IgD-negative memory B cell (primary cell): ENCODE results near the gene OR1C1. TPM values are rescaled to one million over a fixed set of nuclear protein-coding genes. Genes with fewer than 3 reads are reported as not detected.
A peak's percentile ranks its signal among the peaks of the same experiment; 100 is the strongest.
"Not testable (repeated sequence)": the region's sequence is repeated elsewhere in the genome, so short reads cannot be mapped to it uniquely, and the experiment has no call there.

Source experiments
- H3K27ac Mint-ChIP-seq, 3 donors: one replicate each; pipeline ENCODE4 v1.8.0; 2020 to 2022; ENCODE audit warnings: mild to moderate bottlenecking in 3 of 3, mixed read lengths in 3 of 3, moderate library complexity in 1 of 3
- H3K27me3 Mint-ChIP-seq: one replicate; pipeline ENCODE4 v1.8.0; 2021; ENCODE audit warnings: mixed read lengths
- H3K36me3 Mint-ChIP-seq: one replicate; pipeline ENCODE4 v1.8.0; 2020; ENCODE audit warnings: mild to moderate bottlenecking, mixed read lengths
- H3K4me1 Mint-ChIP-seq, 3 donors: one replicate each; pipeline ENCODE4 v1.8.0; 2020 to 2022; ENCODE audit warnings: mixed read lengths in 3 of 3, mild to moderate bottlenecking in 1 of 3
- H3K4me3 Mint-ChIP-seq, 4 donors: one replicate each; pipeline ENCODE4 v1.8.0; 2020 to 2022; ENCODE audit warnings: mild to moderate bottlenecking in 4 of 4, mixed read lengths in 4 of 4, moderate library complexity in 3 of 4
- H3K9me3 Mint-ChIP-seq, 3 donors: one replicate each; pipeline ENCODE4 v1.8.0; 2020 to 2021; ENCODE audit warnings: mixed read lengths in 3 of 3, mild to moderate bottlenecking in 1 of 3
- polyA plus RNA-seq: library from polyadenylated mRNA; unstranded; fragments of 300-500 nt; fragmentation: Illumina TruSeq; gene quantifications from one replicate; pipeline ENCODE4 v1.2.3, GENCODE V29; 2021

Gene OR1C1
- not detected for polyA plus RNA-seq

GRCh38 chr1:247760456-247760855 lies at the start of gene OR1C1:
Gene OR1C1 (minus strand): TSS chr1:247760556. CDS start chr1:247758406, 2,150 bp downstream.
- Mint-ChIP-seq H3K4me1 (no peaks in the 10 kb centered on the region), H3K27ac (no peak within 1 kb of the TSS), H3K36me3 (no peaks in the 10 kb centered on the region), H3K9me3 (peaks cover 0 to 6% (median 4%) of the 10 kb centered on the region in 3 donors), H3K27me3 (no peaks in the 10 kb centered on the region), H3K4me3 (no peak within 1 kb of the TSS)

- Mint-ChIP-seq H3K27ac (no peak overlapping the region), H3K4me3 (no peak overlapping the region), H3K36me3 (no peaks in the 10 kb centered on the region), H3K9me3 (peaks cover 0 to 2% (median 2%) of the 10 kb centered on the region in 3 donors), H3K4me1 (no peaks in the 10 kb centered on the region), H3K27me3 (no peaks in the 10 kb centered on the region)
Observed at GRCh38 chr1:247797518-247797917, 37.2 kb upstream of the OR1C1 start.

GRCh38 chr1:247769603-247770002 lies 9.2 kb upstream of the OR1C1 start:
- Mint-ChIP-seq H3K9me3 (peaks cover 0 to 4% (median 0%) of the 10 kb centered on the region in 3 donors), H3K27me3 (no peaks in the 10 kb centered on the region), H3K4me1 (no peaks in the 10 kb centered on the region), H3K27ac (no peak overlapping the region), H3K4me3 (no peak overlapping the region), H3K36me3 (peaks cover 1% of the 10 kb centered on the region)

- not testable (repeated sequence) for H3K36me3 Mint-ChIP-seq, H3K27ac Mint-ChIP-seq, H3K9me3 Mint-ChIP-seq, H3K4me3 Mint-ChIP-seq, H3K4me1 Mint-ChIP-seq, H3K27me3 Mint-ChIP-seq
Observed at GRCh38 chr1:247754311-247754710, 6.0 kb downstream of the OR1C1 start.

- H3K9me3 Mint-ChIP-seq, result peaks cover 0 to 9% (median 0%) of the 10 kb centered on the region in 3 donors
- peaks cover 1% of the 10 kb centered on the region for H3K27me3 Mint-ChIP-seq
- H3K4me3 Mint-ChIP-seq, result no peak overlapping the region
- H3K27ac Mint-ChIP-seq, result no peak overlapping the region
- no peaks in the 10 kb centered on the region for H3K4me1 Mint-ChIP-seq
- no peaks in the 10 kb centered on the region for H3K36me3 Mint-ChIP-seq
Observed at GRCh38 chr1:247749870-247750269, 10.5 kb downstream of the OR1C1 start.

- no peak within 1 kb of the TSS for H3K4me3 Mint-ChIP-seq
- H3K4me1 Mint-ChIP-seq, result no peaks in the 10 kb centered on the region
- peaks cover 1% of the 10 kb centered on the region for H3K27me3 Mint-ChIP-seq
- peaks cover 1% of the 10 kb centered on the region for H3K36me3 Mint-ChIP-seq
- H3K9me3 Mint-ChIP-seq, result peaks cover 0 to 7% (median 0%) of the 10 kb centered on the region in 3 donors
- no peak within 1 kb of the TSS for H3K27ac Mint-ChIP-seq
Observed at GRCh38 chr1:247748041-247748440, 12.3 kb downstream of the OR1C1 start, which contains the start of gene OR14A2. Gene OR14A2 (minus strand): TSS chr1:247748141.

- H3K4me3 Mint-ChIP-seq, result no peak overlapping the region
- no peaks in the 10 kb centered on the region for H3K4me1 Mint-ChIP-seq
- no peak overlapping the region for H3K27ac Mint-ChIP-seq
- H3K27me3 Mint-ChIP-seq, result peaks cover 1% of the 10 kb centered on the region
- H3K36me3 Mint-ChIP-seq, result peaks cover 1% of the 10 kb centered on the region
- peaks cover 0 to 7% (median 0%) of the 10 kb centered on the region in 3 donors for H3K9me3 Mint-ChIP-seq
Observed at GRCh38 chr1:247747616-247748015, 12.7 kb downstream of the OR1C1 start.

- peaks cover 1% of the 10 kb centered on the region for H3K27me3 Mint-ChIP-seq
- H3K9me3 Mint-ChIP-seq, result peaks cover 0 to 2% (median 0%) of the 10 kb centered on the region in 3 donors
- peaks cover 1% of the 10 kb centered on the region for H3K36me3 Mint-ChIP-seq
- H3K4me3 Mint-ChIP-seq, result no peak overlapping the region
- peak overlapping the region in 1 of 3 donors; percentile 26 for H3K27ac Mint-ChIP-seq
- H3K4me1 Mint-ChIP-seq, result no peaks in the 10 kb centered on the region
Observed at GRCh38 chr1:247746391-247746935, 13.9 kb downstream of the OR1C1 start.

- not testable (repeated sequence) for H3K4me3 Mint-ChIP-seq, H3K27me3 Mint-ChIP-seq, H3K36me3 Mint-ChIP-seq, H3K27ac Mint-ChIP-seq, H3K9me3 Mint-ChIP-seq, H3K4me1 Mint-ChIP-seq
Observed at GRCh38 chr1:247742215-247742760, 18.1 kb downstream of the OR1C1 start.

GRCh38 chr1:247741756-247742155 lies 18.6 kb downstream of the OR1C1 start:
- peaks cover 1% of the 10 kb centered on the region for H3K36me3 Mint-ChIP-seq
- peaks cover 3% of the 10 kb centered on the region for H3K27me3 Mint-ChIP-seq
- no peaks in the 10 kb centered on the region for H3K4me1 Mint-ChIP-seq
- H3K9me3 Mint-ChIP-seq, result no peaks in the 10 kb centered on the region
- H3K27ac Mint-ChIP-seq, result no peak overlapping the region
- H3K4me3 Mint-ChIP-seq, result no peak overlapping the region

- Mint-ChIP-seq H3K27me3 (peaks cover 3% of the 10 kb centered on the region), H3K36me3 (peaks cover 2% of the 10 kb centered on the region), H3K4me1 (no peaks in the 10 kb centered on the region), H3K27ac (no peak overlapping the region), H3K4me3 (no peak overlapping the region), H3K9me3 (no peaks in the 10 kb centered on the region)
Observed at GRCh38 chr1:247740721-247741120, 19.6 kb downstream of the OR1C1 start.

- Mint-ChIP-seq H3K27me3 (peaks cover 3% of the 10 kb centered on the region), H3K4me3 (no peak within 1 kb of the TSS), H3K4me1 (no peaks in the 10 kb centered on the region), H3K36me3 (peaks cover 1% of the 10 kb centered on the region), H3K27ac (peak within 1 kb of the TSS in 1 of 3 donors; percentile 38), H3K9me3 (no peaks in the 10 kb centered on the region)
Observed at GRCh38 chr1:247738315-247738714, 22.0 kb downstream of the OR1C1 start, which contains the start of gene OR14K1. Gene OR14K1 (plus strand): TSS chr1:247738615. CDS start chr1:247738615, 0 bp downstream.

- no peaks in the 10 kb centered on the region for H3K36me3 Mint-ChIP-seq
- H3K4me3 Mint-ChIP-seq, result no peak overlapping the region
- peaks cover 2% of the 10 kb centered on the region for H3K27me3 Mint-ChIP-seq
- H3K4me1 Mint-ChIP-seq, result no peaks in the 10 kb centered on the region
- peaks cover 0 to 2% (median 0%) of the 10 kb centered on the region in 3 donors for H3K9me3 Mint-ChIP-seq
- H3K27ac Mint-ChIP-seq, result no peak overlapping the region
Observed at GRCh38 chr1:247721222-247721621, 39.1 kb downstream of the OR1C1 start.

- Mint-ChIP-seq H3K9me3 (no peaks in the 10 kb centered on the region), H3K27me3 (peaks cover 2% of the 10 kb centered on the region), H3K36me3 (no peaks in the 10 kb centered on the region), H3K27ac (no peak within 1 kb of the TSS), H3K4me3 (no peak within 1 kb of the TSS), H3K4me1 (no peaks in the 10 kb centered on the region)
Observed at GRCh38 chr1:247716546-247716945, 43.8 kb downstream of the OR1C1 start, which contains the start of gene OR6F1. Gene OR6F1 (minus strand): TSS chr1:247716646. CDS start chr1:247712755, 3,891 bp downstream.

GRCh38 chr1:247713753-247714152 lies 46.6 kb downstream of the OR1C1 start:
- Mint-ChIP-seq H3K4me3 (no peak overlapping the region), H3K4me1 (peaks cover 0 to 2% (median 0%) of the 10 kb centered on the region in 3 donors), H3K9me3 (peaks cover 0 to 4% (median 0%) of the 10 kb centered on the region in 3 donors), H3K36me3 (no peaks in the 10 kb centered on the region), H3K27ac (no peak overlapping the region), H3K27me3 (peaks cover 2% of the 10 kb centered on the region)

GRCh38 chr1:247710681-247711080 lies 49.7 kb downstream of the OR1C1 start:
- not testable (repeated sequence) for H3K27ac Mint-ChIP-seq, H3K36me3 Mint-ChIP-seq, H3K27me3 Mint-ChIP-seq, H3K4me1 Mint-ChIP-seq, H3K9me3 Mint-ChIP-seq, H3K4me3 Mint-ChIP-seq
